Left ventricle myocardium inferior (tissue), 1 donor: ENCODE data around the gene WNK1. TPM values are rescaled to one million over a fixed set of nuclear protein-coding genes. Genes with fewer than 3 reads are reported as not detected.

ENCODE experiments used
- DNase-seq: peaks from one replicate; pipeline ENCODE4 v3.0.0-alpha.2; 2020
- H3K27ac ChIP-seq: fragments of 200-600 bp; replicated peaks from 2 replicates; pipeline ENCODE4 v1.8.0; 2021
- H3K27me3 ChIP-seq: fragments of 200-600 bp; 2 replicates; pipeline ENCODE4 v1.8.0; 2021; ENCODE audit warnings: low read depth
- H3K36me3 ChIP-seq: fragments of 200-600 bp; 2 replicates; pipeline ENCODE4 v1.8.0; 2021
- H3K4me1 ChIP-seq: fragments of 200-600 bp; 2 replicates; pipeline ENCODE4 v1.8.0; 2021
- H3K4me3 ChIP-seq: fragments of 200-600 bp; 2 replicates; pipeline ENCODE4 v1.8.0; 2021; ENCODE audit warnings: mild to moderate bottlenecking, moderate library complexity
- H3K9me3 ChIP-seq: fragments of 200-600 bp; replicated peaks from 2 replicates; pipeline ENCODE4 v1.8.0; 2021
- intact Hi-C: fragments of 100-400 bp; cut with micrococcal nuclease; formaldehyde crosslinking; loops from one replicate; pipeline ENCODE4 v1.11.0; 2022
- total RNA-seq: library from RNA; stranded (reverse); fragmentation: NEBNext Ultra II Directional; extraction: Animal tissue kit (Norgen Biotek cat#: 25700); gene quantifications from one replicate; pipeline ENCODE4 v1.2.1, GENCODE V29; 2021
- TF ChIP-seq, protein P1 (sequence below): fragments of 200-600 bp; IDR thresholded peaks from 2 replicates; pipeline ENCODE4 v1.8.0; 2021; ENCODE audit warnings: antibody characterized with exemption, mild to moderate bottlenecking, borderline replicate concordance
- donor health status: DM: no; HTN: yes; CAD: no; lungs with severe emphysema.

Gene WNK1
- total RNA-seq, 1 donor from 2014 or later, result 289 TPM

DNA sequence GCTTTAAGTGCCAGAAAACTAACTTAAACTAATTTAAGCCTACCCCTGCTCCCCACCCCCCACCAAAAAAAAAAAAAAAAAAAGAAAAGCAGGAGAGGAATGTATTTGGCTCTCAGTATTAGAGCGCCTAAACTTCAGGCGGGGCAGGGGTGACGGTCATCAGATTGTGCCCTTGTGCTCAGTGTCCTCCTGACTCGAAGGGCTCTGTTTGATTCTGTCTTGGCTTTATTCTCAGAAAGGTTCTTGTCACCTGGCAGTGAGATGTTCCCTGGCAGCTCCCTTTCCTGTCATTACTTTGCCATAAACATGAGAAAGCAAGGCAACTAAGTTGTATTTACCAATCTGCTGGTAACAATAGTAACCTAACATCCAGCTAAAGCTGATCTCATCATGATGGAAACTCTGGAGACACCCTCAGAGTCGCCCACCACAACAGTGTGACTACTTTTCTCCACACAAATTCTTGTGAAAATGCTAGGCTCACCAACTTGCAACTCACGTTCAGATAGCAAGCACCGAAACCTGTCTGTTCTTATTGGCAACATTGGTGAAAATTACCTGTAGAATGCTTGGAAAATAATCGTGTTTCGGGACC, 39.0 kb upstream of the WNK1 start:
- intact Hi-C loops, result no loop called here
- H3K27ac ChIP-seq, result peak overlapping the region; percentile 93
- TF ChIP-seq, protein P1, sequence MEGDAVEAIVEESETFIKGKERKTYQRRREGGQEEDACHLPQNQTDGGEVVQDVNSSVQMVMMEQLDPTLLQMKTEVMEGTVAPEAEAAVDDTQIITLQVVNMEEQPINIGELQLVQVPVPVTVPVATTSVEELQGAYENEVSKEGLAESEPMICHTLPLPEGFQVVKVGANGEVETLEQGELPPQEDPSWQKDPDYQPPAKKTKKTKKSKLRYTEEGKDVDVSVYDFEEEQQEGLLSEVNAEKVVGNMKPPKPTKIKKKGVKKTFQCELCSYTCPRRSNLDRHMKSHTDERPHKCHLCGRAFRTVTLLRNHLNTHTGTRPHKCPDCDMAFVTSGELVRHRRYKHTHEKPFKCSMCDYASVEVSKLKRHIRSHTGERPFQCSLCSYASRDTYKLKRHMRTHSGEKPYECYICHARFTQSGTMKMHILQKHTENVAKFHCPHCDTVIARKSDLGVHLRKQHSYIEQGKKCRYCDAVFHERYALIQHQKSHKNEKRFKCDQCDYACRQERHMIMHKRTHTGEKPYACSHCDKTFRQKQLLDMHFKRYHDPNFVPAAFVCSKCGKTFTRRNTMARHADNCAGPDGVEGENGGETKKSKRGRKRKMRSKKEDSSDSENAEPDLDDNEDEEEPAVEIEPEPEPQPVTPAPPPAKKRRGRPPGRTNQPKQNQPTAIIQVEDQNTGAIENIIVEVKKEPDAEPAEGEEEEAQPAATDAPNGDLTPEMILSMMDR, result no peak
- H3K9me3 ChIP-seq, result no peaks in the 10 kb centered on the region
- no peaks in the 10 kb centered on the region for H3K36me3 ChIP-seq
- peaks cover 24% of the 10 kb centered on the region for H3K4me1 ChIP-seq
- H3K27me3 ChIP-seq, result no peaks in the 10 kb centered on the region
- DNase-seq, result no peak
- H3K4me3 ChIP-seq, result peak overlapping the region; percentile 16

DNA sequence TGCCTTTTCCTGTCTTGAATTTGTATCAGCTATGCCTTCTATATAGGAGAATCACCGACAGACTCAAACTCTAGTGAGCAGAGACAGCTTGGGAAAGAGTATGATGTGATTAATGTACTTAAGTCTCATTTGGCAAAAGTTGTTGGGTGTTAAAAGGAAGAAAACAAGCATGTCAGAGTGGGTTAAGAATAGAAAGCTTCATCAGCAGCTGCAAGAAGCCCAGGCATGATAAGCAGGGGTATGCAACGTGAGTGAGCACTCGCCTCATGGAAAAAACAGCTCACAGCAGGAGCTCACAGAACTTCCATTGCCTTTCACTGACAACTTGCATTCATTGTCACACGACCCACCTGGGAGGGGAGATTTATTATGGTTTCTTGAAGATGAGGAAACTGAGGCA, 35.9 kb upstream of the WNK1 start:
- Histone ChIP-seq H3K27me3 (no peaks in the 10 kb centered on the region), H3K4me3 (peak overlapping the region; percentile 46), H3K27ac (peak overlapping the region; percentile 93), H3K9me3 (no peaks in the 10 kb centered on the region), H3K4me1 (peaks cover 32% of the 10 kb centered on the region), H3K36me3 (no peaks in the 10 kb centered on the region)
- TF ChIP-seq, protein P1, result no peak
- intact Hi-C loops, result no loop called here
- DNase-seq, result peak; percentile 36

DNA sequence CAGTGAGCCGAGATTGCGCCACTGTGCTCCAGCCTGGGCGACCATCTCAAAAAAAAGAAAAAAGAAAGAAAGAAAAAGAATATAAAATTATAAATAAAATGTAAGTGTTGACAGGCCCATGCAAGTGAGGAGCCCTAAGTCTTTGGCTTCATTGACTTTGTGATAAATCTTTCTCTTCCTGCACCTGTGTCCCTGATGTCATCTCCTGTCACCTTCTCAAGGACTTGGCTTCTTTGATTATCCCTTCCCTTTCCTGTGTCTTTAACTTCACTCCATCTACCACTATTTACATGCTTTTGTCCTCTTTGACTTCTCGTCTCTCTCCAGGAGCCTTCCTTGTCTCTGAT, 33.6 kb upstream of the WNK1 start:
- TF ChIP-seq, protein P1, result no peak
- peak overlapping the region; percentile 43 for H3K4me3 ChIP-seq
- no peak for DNase-seq
- intact Hi-C loops, result no loop called here
- peaks cover 26% of the 10 kb centered on the region for H3K4me1 ChIP-seq
- no peaks in the 10 kb centered on the region for H3K9me3 ChIP-seq
- H3K27me3 ChIP-seq, result no peaks in the 10 kb centered on the region
- H3K36me3 ChIP-seq, result no peaks in the 10 kb centered on the region
- H3K27ac ChIP-seq, result peak overlapping the region; percentile 93

DNA sequence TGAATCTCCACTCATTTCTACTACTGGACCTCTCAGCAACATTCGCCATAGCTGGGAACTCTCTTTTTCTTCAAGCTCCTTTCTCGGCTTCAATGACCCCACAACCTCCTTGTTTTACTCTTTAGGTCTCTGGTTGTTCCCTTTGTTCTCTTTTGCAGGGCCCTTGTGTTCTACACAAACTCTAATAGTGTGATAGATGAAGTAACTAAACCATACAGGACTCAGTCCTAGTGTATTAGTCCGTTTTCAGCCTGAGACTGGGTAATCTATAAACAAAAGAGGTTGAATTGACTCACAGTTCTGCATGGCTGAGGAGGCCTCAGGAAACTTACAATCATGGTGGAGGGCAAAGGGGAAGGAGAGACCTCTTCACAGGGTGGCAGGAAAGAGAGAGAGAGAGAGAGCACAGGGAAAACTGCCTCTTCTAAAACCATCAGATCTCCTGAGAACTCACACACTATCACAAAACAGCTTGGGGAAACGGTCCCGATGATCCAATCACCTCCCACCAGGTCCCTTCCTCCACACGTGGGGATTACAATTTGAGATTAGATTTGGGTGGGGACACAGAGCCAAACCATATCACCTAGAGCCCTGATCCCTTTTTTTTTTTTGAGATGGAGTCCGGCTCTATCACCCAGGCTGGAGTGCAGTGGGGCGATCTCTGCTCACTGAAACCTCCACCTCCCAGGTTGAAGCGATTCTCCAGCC, 32.0 kb upstream of the WNK1 start:
- Histone ChIP-seq H3K27me3 (no peaks in the 10 kb centered on the region), H3K9me3 (no peaks in the 10 kb centered on the region), H3K4me1 (peaks cover 28% of the 10 kb centered on the region), H3K36me3 (no peaks in the 10 kb centered on the region), H3K27ac (peak overlapping the region; percentile 93), H3K4me3 (no peak overlapping the region)
- TF ChIP-seq, protein P1, result no peak
- DNase-seq, result no peak
- intact Hi-C loops, result no loop called here

DNA sequence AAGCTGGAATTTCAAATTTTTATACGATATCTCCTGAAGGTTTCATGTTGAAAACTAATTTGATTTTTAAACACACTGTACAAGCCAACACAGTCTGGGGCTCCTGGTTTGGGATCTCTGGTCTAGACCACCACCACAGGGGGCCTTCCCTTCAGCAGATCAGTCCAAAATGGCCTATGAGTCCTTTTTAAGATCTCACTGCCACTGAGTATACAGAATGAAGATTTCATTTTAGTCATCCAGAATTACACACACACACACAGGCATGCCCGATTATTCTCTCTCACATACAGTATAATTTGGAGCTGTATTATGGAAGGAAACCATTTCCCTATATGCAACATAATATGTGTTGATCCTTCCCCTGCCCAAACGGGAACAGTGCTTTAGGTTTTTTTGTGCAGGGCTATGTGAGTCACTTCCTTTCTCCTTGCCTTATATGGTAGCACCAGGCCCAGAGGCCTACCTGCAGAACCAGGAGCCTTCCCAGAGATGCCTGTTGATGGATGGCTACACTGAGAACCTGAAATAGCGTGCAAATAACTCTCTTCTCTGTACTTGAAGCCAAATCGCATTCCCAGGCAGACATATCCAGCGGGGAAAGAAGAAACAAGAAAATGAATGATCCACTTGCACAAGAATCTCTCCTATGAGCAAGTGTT, 28.1 kb upstream of the WNK1 start:
- Histone ChIP-seq H3K36me3 (no peaks in the 10 kb centered on the region), H3K9me3 (no peaks in the 10 kb centered on the region), H3K4me3 (no peak overlapping the region), H3K27me3 (no peaks in the 10 kb centered on the region), H3K27ac (peak overlapping the region; percentile 25), H3K4me1 (peaks cover 18% of the 10 kb centered on the region)
- TF ChIP-seq, protein P1, result no peak
- DNase-seq, result no peak
- intact Hi-C loops, result no loop called here
